Measurements from ENCODE around the gene BEX5. TPM values are rescaled to one million over a fixed set of nuclear protein-coding genes. Genes with fewer than 3 reads are reported as not detected.
"Not testable (repeated sequence)": the region's sequence is repeated elsewhere in the genome, so short reads cannot be mapped to it uniquely, and the experiment has no call there.

The BEX5 gene
- total RNA-seq, 2 experiments from 2014 or later: 7.0 to 8.4 TPM

DNA sequence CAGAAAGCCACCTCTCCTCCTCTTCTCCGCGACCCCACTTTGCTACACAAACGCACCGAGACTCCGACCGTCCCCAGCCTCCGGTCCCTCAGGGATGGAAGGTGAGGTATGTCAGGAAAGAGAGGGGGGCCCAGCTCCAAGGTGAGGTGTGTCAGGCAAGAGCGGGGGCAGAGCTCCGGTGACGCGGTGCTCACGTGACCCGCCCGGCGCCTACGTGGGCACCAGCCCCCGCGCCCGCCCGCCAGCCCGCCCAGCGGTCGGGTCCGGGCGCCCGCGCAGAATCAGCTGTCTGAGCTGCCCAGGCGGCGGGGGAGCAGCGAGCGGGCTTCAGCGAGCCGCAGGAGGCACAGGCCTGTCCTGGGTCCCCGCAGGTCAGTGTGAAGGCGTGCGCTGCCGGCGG is 30.3 kb downstream of the BEX5 start, which contains the start of gene TCEAL2:
Gene TCEAL2, plus strand, starts transcription at position 244 of the 400 bp plus-strand sequence. CDS start 1,152 bp downstream, outside the sequence.
- CTCF ChIA-PET: not testable (repeated sequence)
- H3K4me3 Mint-ChIP-seq: peak within 1 kb of the TSS; percentile 60

DNA sequence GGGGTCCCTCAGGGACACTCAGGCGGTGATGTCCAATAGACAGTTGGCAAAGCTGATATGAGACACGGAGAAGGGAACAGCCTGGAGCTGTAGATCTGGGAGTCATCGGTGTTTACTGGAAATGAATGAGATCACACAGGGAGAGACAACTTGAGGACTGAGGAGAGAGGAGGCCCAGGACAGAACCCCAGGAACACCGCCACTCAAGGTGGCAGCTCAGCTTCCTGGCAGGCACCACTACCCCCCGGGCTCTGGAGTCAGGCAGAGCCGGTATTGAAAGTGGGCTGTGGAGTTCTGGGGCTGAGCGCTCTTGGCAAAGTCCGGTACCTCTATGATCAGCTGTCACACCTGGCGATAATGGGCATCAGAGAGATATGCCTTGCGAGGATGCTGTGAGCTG is 30.8 kb downstream of the BEX5 start:
- CTCF ChIA-PET; H3K9me3 Mint-ChIP-seq; POLR2A ChIA-PET; H3K36me3 Mint-ChIP-seq; DNase-seq; H3K27ac Mint-ChIP-seq; H3K4me1 Mint-ChIP-seq (ENCODE audit: low read depth): not testable (repeated sequence)
- peak overlapping the region; percentile 60 for H3K4me3 Mint-ChIP-seq
- intact Hi-C loops (cut with micrococcal nuclease): loop anchor here (10.0 kb wide), 1 partner anchor 740 kb away; no protein-coding TSS in a partner anchor
- H3K27me3 Mint-ChIP-seq: peaks cover 16% of the 10 kb centered on the region

More for the DNA sequence above, 30.3 kb downstream of the BEX5 start, which contains the start of gene TCEAL2:
- H3K4me1 Mint-ChIP-seq (ENCODE audit: low read depth); POLR2A ChIA-PET; H3K36me3 Mint-ChIP-seq; H3K27ac Mint-ChIP-seq; H3K9me3 Mint-ChIP-seq: not testable (repeated sequence)
- intact Hi-C loops (cut with micrococcal nuclease): loop anchor here (10.0 kb wide), 1 partner anchor 739 kb away; no protein-coding TSS in a partner anchor
- H3K27me3 Mint-ChIP-seq: peaks cover 16% of the 10 kb centered on the region
- peak; percentile 10 for DNase-seq

- CTCF ChIA-PET: no interaction called here
- H3K27ac Mint-ChIP-seq: no peak overlapping the region
- POLR2A ChIA-PET: no interaction called here
- H3K36me3 Mint-ChIP-seq: no peaks in the 10 kb centered on the region
- no peak overlapping the region for H3K4me3 Mint-ChIP-seq
- H3K27me3 Mint-ChIP-seq: peaks cover 7% of the 10 kb centered on the region
- intact Hi-C loops (cut with micrococcal nuclease): no loop called here
- H3K4me1 Mint-ChIP-seq (ENCODE audit: low read depth): no peaks in the 10 kb centered on the region
- H3K9me3 Mint-ChIP-seq: peaks cover 5% of the 10 kb centered on the region
- DNase-seq: no peak
These were observed 40.0 kb downstream of the BEX5 start for GRCh38 chrX:102115748-102116147.

DNA sequence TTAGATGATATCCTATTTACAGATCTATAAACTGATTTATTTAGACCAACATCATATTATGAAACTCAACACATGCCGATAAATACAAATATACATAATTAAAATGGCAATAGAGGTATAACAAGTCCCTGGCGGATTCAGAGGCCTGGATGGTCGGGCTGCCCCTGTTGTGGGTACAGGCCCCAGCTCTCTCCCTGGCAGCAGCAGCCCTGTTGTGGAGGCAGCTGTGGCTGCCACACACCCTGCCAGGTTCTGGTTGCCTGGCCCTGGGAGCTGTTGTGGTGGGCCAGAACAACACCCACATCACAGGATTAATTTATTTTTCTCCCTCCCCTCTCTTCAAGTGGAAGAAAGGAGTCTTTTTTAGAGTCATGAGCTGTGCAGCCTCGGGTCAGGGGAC is 42.4 kb downstream of the BEX5 start:
- ChIA-PET POLR2A (no interaction called here), CTCF (no interaction called here)
- Mint-ChIP-seq H3K27me3 (peaks cover 7% of the 10 kb centered on the region), H3K4me3 (no peak overlapping the region), H3K9me3 (peaks cover 5% of the 10 kb centered on the region), H3K27ac (no peak overlapping the region), H3K36me3 (no peaks in the 10 kb centered on the region), H3K4me1 (ENCODE audit: low read depth) (no peaks in the 10 kb centered on the region)
- intact Hi-C loops (cut with micrococcal nuclease): no loop called here
- DNase-seq: no peak

Other genes with a start within 250 kb of the BEX5 start
- gene ZMAT1, start 223.9 kb downstream of the BEX5 start, total RNA-seq: 1 to 10 TPM; 3.7 to 3.9 TPM
- under 1 TPM; 0.40 to 0.51 TPM for gene TCEAL2, start 30.3 kb downstream of the BEX5 start, total RNA-seq
- gene TCEAL6, start 13.5 kb downstream of the BEX5 start, total RNA-seq: not detected
- not detected for gene TCP11X1, start 59.3 kb upstream of the BEX5 start, total RNA-seq
- gene NXF2, start 91.2 kb upstream of the BEX5 start, total RNA-seq: not detected

Measured in activated CD4-positive, alpha-beta memory T cell treated with anti-CD3 and anti-CD28 coated beads for 36 hours (primary cell).